Thoracic aorta (tissue), 2 donors: Measurements from ENCODE around the gene KCNB1. TPM values are rescaled to one million over a fixed set of nuclear protein-coding genes. Genes with fewer than 3 reads are reported as not detected.

Experiments used
- ATAC-seq: fragments of 150-250 bp; one replicate; pipeline ENCODE4 v1.8.0; 2017; ENCODE audit warnings: low read depth; ENCODE audit not compliant: insufficient number of reproducible peaks, low FRiP score
- DNase-seq: peaks from one replicate; pipeline ENCODE4 v3.0.0-alpha.2; 2020; ENCODE audit warnings: low spot score
- H3K27ac ChIP-seq, 2 donors: fragments of 200-600 bp; sonication (generic); 1 replicate in 1 of 2; 2 replicates in 1 of 2; pipeline ENCODE4 v1.5.1; 2016; ENCODE audit warnings: mild to moderate bottlenecking in 2 of 2, moderate library complexity in 2 of 2
- H3K27me3 ChIP-seq: fragments of 200-600 bp; sonication (generic); replicated peaks from 2 replicates; pipeline ENCODE4 v1.6.0; 2016; ENCODE audit warnings: mild to moderate bottlenecking; ENCODE audit not compliant: insufficient read depth
- H3K36me3 ChIP-seq: fragments of 200-600 bp; sonication (generic); one replicate; pipeline ENCODE4 v1.5.1; 2016
- H3K4me1 ChIP-seq, 2 donors: fragments of 200-600 bp; sonication (generic); 1 replicate in 1 of 2; 2 replicates in 1 of 2; pipeline versions ENCODE4 v1.5.1 to v1.6.0; 2016; ENCODE audit warnings: low read depth in 2 of 2, mild to moderate bottlenecking in 1 of 2; ENCODE audit not compliant: control insufficient read depth in 1 of 2
- H3K4me3 ChIP-seq: fragments of 200-600 bp; sonication (generic); 2 replicates; pipeline ENCODE4 v1.5.1; 2016; ENCODE audit warnings: mild to moderate bottlenecking
- H3K9me3 ChIP-seq: fragments of 200-600 bp; sonication (generic); 2 replicates; pipeline ENCODE4 v1.5.1; 2016
- CTCF ChIP-seq: fragments of 200-600 bp; sonication (generic); IDR thresholded peaks from one replicate; pipeline ENCODE4 v1.5.1; 2019; ENCODE audit warnings: antibody characterized with exemption
- total RNA-seq, 2 donors: library from RNA; depleted of rRNA; stranded (reverse); fragments of >200 nt; gene quantifications; one replicate each; pipeline versions ENCODE4 v1.1.0 to v1.2.3, GENCODE V29; 2016

The KCNB1 gene
- total RNA-seq, 2 donors from 2014 or later = 1.4 to 2.3 TPM

GRCh38 chr20:49380337-49380780, 102.1 kb downstream of the KCNB1 start:
- ATAC-seq (no peak), DNase-seq (no peak)
- H3K4me1 ChIP-seq = peaks cover 3 to 24% of the 10 kb centered on the region in 2 donors
- no peak overlapping the region for H3K27ac ChIP-seq
- no peak for TF ChIP-seq CTCF
- no peaks in the 10 kb centered on the region for H3K9me3 ChIP-seq
- no peaks in the 10 kb centered on the region for H3K36me3 ChIP-seq
- no peak overlapping the region for H3K4me3 ChIP-seq
- H3K27me3 ChIP-seq = no peaks in the 10 kb centered on the region

DNA sequence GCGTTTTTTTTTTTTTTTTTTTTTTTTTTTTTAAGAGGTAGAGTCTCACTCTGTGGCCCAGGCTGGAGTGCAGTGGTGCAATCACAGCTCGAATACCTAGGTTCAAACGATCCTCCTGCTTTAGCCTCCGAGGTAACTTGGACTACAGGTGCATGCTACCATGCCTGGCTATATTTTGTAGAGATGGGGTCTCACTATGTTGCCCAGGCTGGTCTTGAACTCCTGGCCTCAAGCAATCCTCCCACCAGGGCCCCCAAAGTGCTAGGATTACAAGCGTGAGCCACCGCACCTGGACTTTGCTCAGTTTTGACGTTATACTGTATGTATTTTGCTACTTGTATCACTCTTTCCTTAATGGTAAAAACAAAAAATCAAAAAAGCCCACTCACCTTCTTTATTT, 103.1 kb downstream of the KCNB1 start:
- Histone ChIP-seq H3K27me3 (no peaks in the 10 kb centered on the region), H3K36me3 (no peaks in the 10 kb centered on the region), H3K27ac (no peak overlapping the region), H3K4me3 (no peak overlapping the region), H3K9me3 (no peaks in the 10 kb centered on the region), H3K4me1 (peaks cover 3 to 24% of the 10 kb centered on the region in 2 donors)
- no peak for TF ChIP-seq CTCF
- ATAC-seq (no peak), DNase-seq (no peak)

DNA sequence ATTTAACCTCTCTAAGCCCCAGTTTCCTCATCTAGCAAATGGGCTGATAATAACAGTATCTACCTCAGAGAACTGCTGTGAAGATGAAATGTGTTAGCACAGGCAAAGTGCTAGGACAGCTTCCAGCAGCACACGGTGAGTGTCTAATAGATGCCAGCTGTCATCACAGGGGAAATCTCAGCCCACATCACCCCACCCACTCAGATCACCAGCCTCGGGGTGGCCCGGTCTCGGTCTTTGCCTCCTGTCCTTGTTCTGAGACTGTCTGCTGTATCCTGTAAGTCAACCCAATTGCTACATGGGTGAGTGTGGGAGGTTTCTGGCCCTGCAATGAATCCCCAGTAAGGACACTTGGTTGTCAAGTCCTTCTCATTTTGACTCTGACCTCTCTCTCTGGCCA, 105.1 kb downstream of the KCNB1 start:
- H3K4me3 ChIP-seq = no peak overlapping the region
- DNase-seq (no peak), ATAC-seq (no peak)
- no peaks in the 10 kb centered on the region for H3K9me3 ChIP-seq
- no peaks in the 10 kb centered on the region for H3K36me3 ChIP-seq
- no peaks in the 10 kb centered on the region for H3K27me3 ChIP-seq
- TF ChIP-seq CTCF = no peak
- H3K4me1 ChIP-seq = peaks cover 3 to 24% of the 10 kb centered on the region in 2 donors
- H3K27ac ChIP-seq = no peak overlapping the region

DNA sequence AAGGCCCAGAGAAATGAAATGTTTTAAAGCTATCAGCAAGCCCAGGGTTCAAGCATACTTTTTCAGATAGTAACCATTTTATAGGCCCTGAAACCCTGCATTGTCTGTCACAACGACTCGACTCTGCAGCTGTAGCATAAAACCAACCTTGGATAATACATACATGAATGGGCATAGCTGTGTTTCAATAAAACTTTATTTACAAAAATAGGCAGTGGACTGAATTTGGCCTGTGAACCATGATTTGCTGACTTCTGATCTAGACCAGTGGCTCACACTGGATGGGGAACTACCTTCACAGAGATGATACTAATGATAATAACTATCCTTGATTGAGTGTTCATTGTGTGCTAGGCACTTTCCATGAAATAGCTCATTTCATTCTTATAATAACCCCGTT, 107.3 kb downstream of the KCNB1 start:
- Histone ChIP-seq H3K27ac (no peak overlapping the region), H3K27me3 (no peaks in the 10 kb centered on the region), H3K9me3 (no peaks in the 10 kb centered on the region), H3K36me3 (no peaks in the 10 kb centered on the region), H3K4me1 (peaks cover 0 to 2% of the 10 kb centered on the region in 2 donors), H3K4me3 (no peak overlapping the region)
- no peak for ATAC-seq
- DNase-seq = no peak
- TF ChIP-seq CTCF = no peak

DNA sequence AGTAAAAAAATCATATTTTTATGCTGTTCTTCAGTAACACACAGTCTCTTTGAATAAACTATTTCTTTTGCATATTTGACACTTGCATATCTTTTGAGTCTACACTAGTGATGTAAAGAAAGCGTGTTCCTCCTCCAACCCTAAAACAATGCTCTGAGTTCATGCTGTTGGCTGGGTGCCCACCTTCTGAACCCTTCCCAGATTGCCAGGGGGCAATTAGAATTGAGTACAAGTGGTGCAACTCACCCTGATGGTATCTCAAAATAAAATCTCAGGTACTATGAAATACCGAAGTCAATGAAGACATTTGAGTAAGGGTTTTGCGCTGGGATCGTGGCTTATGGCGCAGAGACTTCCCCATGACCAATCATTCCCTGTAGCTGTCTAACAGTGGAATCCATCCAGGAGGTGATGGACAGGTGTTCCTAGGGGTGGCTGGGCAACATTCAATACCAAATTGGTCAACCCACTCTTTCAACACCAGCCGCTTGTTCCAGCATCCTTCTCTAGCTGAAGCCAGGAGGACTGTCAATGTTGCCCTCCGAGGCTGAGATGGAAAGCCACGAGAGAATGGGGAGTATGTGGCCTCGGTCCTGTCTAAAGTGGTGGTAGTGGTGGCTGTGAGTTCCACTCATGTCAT, 110.3 kb downstream of the KCNB1 start:
- peaks cover 0 to 2% of the 10 kb centered on the region in 2 donors for H3K4me1 ChIP-seq
- no peak for TF ChIP-seq CTCF
- H3K9me3 ChIP-seq = no peaks in the 10 kb centered on the region
- H3K27me3 ChIP-seq = no peaks in the 10 kb centered on the region
- H3K36me3 ChIP-seq = no peaks in the 10 kb centered on the region
- DNase-seq = no peak
- H3K27ac ChIP-seq = no peak overlapping the region
- no peak for ATAC-seq
- H3K4me3 ChIP-seq = no peak overlapping the region
